Stimulated activated memory B cell treated with anti-CD40 and anti-IgM and Interleukin-4, amounts not matched to agents 10 μg/mL and 1 μg/mL and 100 μg/mL, for 72 hours (primary cell): ENCODE measurements around the gene RAX.

Source experiments
- ATAC-seq: fragments of 150-1000 bp; cut with Tn5 transposase; 2 replicates; pipeline ENCODE4 v1.10.0; 2021
- H3K27ac Mint-ChIP-seq: one replicate; pipeline ENCODE4 v1.8.0; 2022; ENCODE audit warnings: mild to moderate bottlenecking, mixed read lengths
- H3K27me3 Mint-ChIP-seq: one replicate; pipeline ENCODE4 v1.8.0; 2022; ENCODE audit warnings: mixed read lengths
- H3K36me3 Mint-ChIP-seq: one replicate; pipeline ENCODE4 v1.8.0; 2022; ENCODE audit warnings: mixed read lengths
- H3K4me1 Mint-ChIP-seq: one replicate; pipeline ENCODE4 v1.8.0; 2022; ENCODE audit warnings: mixed read lengths
- H3K4me3 Mint-ChIP-seq: one replicate; pipeline ENCODE4 v1.8.0; 2022; ENCODE audit warnings: mild to moderate bottlenecking, moderate library complexity, mixed read lengths
- H3K9me3 Mint-ChIP-seq: one replicate; pipeline ENCODE4 v1.8.0; 2022; ENCODE audit warnings: mixed read lengths

Gene RAX

GRCh38 chr18:59279722-59280121 is 6.5 kb upstream of the RAX start:
- H3K4me3 Mint-ChIP-seq, result no peak overlapping the region
- ATAC-seq, result no peak
- H3K4me1 Mint-ChIP-seq, result no peaks in the 10 kb centered on the region
- no peaks in the 10 kb centered on the region for H3K36me3 Mint-ChIP-seq
- peaks cover 65% of the 10 kb centered on the region for H3K27me3 Mint-ChIP-seq
- H3K27ac Mint-ChIP-seq, result no peak overlapping the region
- H3K9me3 Mint-ChIP-seq, result no peaks in the 10 kb centered on the region

- Mint-ChIP-seq H3K36me3 (no peaks in the 10 kb centered on the region), H3K27ac (no peak overlapping the region), H3K27me3 (peaks cover 65% of the 10 kb centered on the region), H3K4me3 (no peak overlapping the region), H3K9me3 (no peaks in the 10 kb centered on the region), H3K4me1 (peaks cover 2% of the 10 kb centered on the region)
- ATAC-seq, result no peak
Measured at GRCh38 chr18:59279193-59279592, 5.9 kb upstream of the RAX start.

- H3K27ac Mint-ChIP-seq, result no peak overlapping the region
- peaks cover 65% of the 10 kb centered on the region for H3K27me3 Mint-ChIP-seq
- ATAC-seq, result no peak
- no peak overlapping the region for H3K4me3 Mint-ChIP-seq
- H3K4me1 Mint-ChIP-seq, result peaks cover 6% of the 10 kb centered on the region
- no peaks in the 10 kb centered on the region for H3K9me3 Mint-ChIP-seq
- H3K36me3 Mint-ChIP-seq, result no peaks in the 10 kb centered on the region
Measured at GRCh38 chr18:59278793-59279192, 5.5 kb upstream of the RAX start.

GRCh38 chr18:59276047-59276446 is 2.8 kb upstream of the RAX start:
- no peak overlapping the region for H3K27ac Mint-ChIP-seq
- H3K4me1 Mint-ChIP-seq, result peaks cover 11% of the 10 kb centered on the region
- no peaks in the 10 kb centered on the region for H3K9me3 Mint-ChIP-seq
- ATAC-seq, result no peak
- no peaks in the 10 kb centered on the region for H3K36me3 Mint-ChIP-seq
- peaks cover 69% of the 10 kb centered on the region for H3K27me3 Mint-ChIP-seq
- H3K4me3 Mint-ChIP-seq, result no peak overlapping the region

- H3K27ac Mint-ChIP-seq, result no peak overlapping the region
- no peak overlapping the region for H3K4me3 Mint-ChIP-seq
- H3K27me3 Mint-ChIP-seq, result peaks cover 69% of the 10 kb centered on the region
- no peak for ATAC-seq
- no peaks in the 10 kb centered on the region for H3K36me3 Mint-ChIP-seq
- no peaks in the 10 kb centered on the region for H3K9me3 Mint-ChIP-seq
- H3K4me1 Mint-ChIP-seq, result peaks cover 11% of the 10 kb centered on the region
Measured at GRCh38 chr18:59275406-59275949, 2.2 kb upstream of the RAX start.

- Mint-ChIP-seq H3K27ac (no peak overlapping the region), H3K27me3 (peaks cover 70% of the 10 kb centered on the region), H3K4me3 (no peak overlapping the region), H3K9me3 (no peaks in the 10 kb centered on the region), H3K4me1 (peaks cover 15% of the 10 kb centered on the region), H3K36me3 (no peaks in the 10 kb centered on the region)
- no peak for ATAC-seq
Measured at GRCh38 chr18:59274533-59274928, 1.3 kb upstream of the RAX start.

GRCh38 chr18:59273759-59274532 is 692 bp upstream of the RAX start:
- no peaks in the 10 kb centered on the region for H3K9me3 Mint-ChIP-seq
- peaks cover 19% of the 10 kb centered on the region for H3K4me1 Mint-ChIP-seq
- H3K27ac Mint-ChIP-seq, result no peak overlapping the region
- H3K36me3 Mint-ChIP-seq, result no peaks in the 10 kb centered on the region
- no peak for ATAC-seq
- peak overlapping the region; percentile 33 for H3K4me3 Mint-ChIP-seq
- peaks cover 76% of the 10 kb centered on the region for H3K27me3 Mint-ChIP-seq

GRCh38 chr18:59272221-59272888 is 899 bp downstream of the RAX start:
- Mint-ChIP-seq H3K36me3 (no peaks in the 10 kb centered on the region), H3K9me3 (no peaks in the 10 kb centered on the region), H3K4me3 (no peak overlapping the region), H3K27ac (no peak overlapping the region), H3K4me1 (peaks cover 31% of the 10 kb centered on the region), H3K27me3 (peaks cover 91% of the 10 kb centered on the region)
- ATAC-seq, result peak; percentile 18

GRCh38 chr18:59271606-59272220 is 1.5 kb downstream of the RAX start:
- H3K27ac Mint-ChIP-seq, result no peak overlapping the region
- ATAC-seq, result no peak
- H3K4me1 Mint-ChIP-seq, result peaks cover 33% of the 10 kb centered on the region
- no peaks in the 10 kb centered on the region for H3K36me3 Mint-ChIP-seq
- H3K4me3 Mint-ChIP-seq, result no peak overlapping the region
- H3K27me3 Mint-ChIP-seq, result peaks cover 92% of the 10 kb centered on the region
- no peaks in the 10 kb centered on the region for H3K9me3 Mint-ChIP-seq

GRCh38 chr18:59270689-59271257 is 2.5 kb downstream of the RAX start:
- Mint-ChIP-seq H3K36me3 (no peaks in the 10 kb centered on the region), H3K4me1 (peaks cover 42% of the 10 kb centered on the region), H3K27me3 (peaks cover 92% of the 10 kb centered on the region), H3K4me3 (no peak overlapping the region), H3K9me3 (peaks cover 2% of the 10 kb centered on the region), H3K27ac (no peak overlapping the region)
- ATAC-seq, result no peak

- Mint-ChIP-seq H3K4me3 (peak overlapping the region; percentile 65), H3K27ac (peak overlapping the region; percentile 22), H3K27me3 (peaks cover 90% of the 10 kb centered on the region), H3K4me1 (peaks cover 48% of the 10 kb centered on the region), H3K36me3 (no peaks in the 10 kb centered on the region), H3K9me3 (peaks cover 2% of the 10 kb centered on the region)
- ATAC-seq, result no peak
Measured at GRCh38 chr18:59269563-59270119, 3.6 kb downstream of the RAX start.

GRCh38 chr18:59268721-59269562 is 4.3 kb downstream of the RAX start:
- Mint-ChIP-seq H3K27me3 (peaks cover 88% of the 10 kb centered on the region), H3K9me3 (peaks cover 2% of the 10 kb centered on the region), H3K4me1 (peaks cover 43% of the 10 kb centered on the region), H3K4me3 (peak overlapping the region; percentile 42), H3K27ac (peak overlapping the region; percentile 22), H3K36me3 (no peaks in the 10 kb centered on the region)
- ATAC-seq, result peak; percentile 29

GRCh38 chr18:59268127-59268720 is 5.0 kb downstream of the RAX start:
- Mint-ChIP-seq H3K27ac (no peak overlapping the region), H3K9me3 (peaks cover 2% of the 10 kb centered on the region)

More at GRCh38 chr18:59268127-59268720, 5.0 kb downstream of the RAX start:
- H3K4me1 Mint-ChIP-seq, result peaks cover 40% of the 10 kb centered on the region
- no peak for ATAC-seq
- peaks cover 88% of the 10 kb centered on the region for H3K27me3 Mint-ChIP-seq
- H3K36me3 Mint-ChIP-seq, result no peaks in the 10 kb centered on the region
- peak overlapping the region; percentile 42 for H3K4me3 Mint-ChIP-seq
